DMS53 treated with DMSO at 0.1 percent for 48 hours (cell line): ENCODE measurements around the gene ARF4.

Experiments
- DNase-seq: peaks from one replicate; lab custom pipeline; 2025; ENCODE audit not compliant: unreplicated experiment; lab: John Stamatoyannopoulos, UW

The ARF4 gene

DNA sequence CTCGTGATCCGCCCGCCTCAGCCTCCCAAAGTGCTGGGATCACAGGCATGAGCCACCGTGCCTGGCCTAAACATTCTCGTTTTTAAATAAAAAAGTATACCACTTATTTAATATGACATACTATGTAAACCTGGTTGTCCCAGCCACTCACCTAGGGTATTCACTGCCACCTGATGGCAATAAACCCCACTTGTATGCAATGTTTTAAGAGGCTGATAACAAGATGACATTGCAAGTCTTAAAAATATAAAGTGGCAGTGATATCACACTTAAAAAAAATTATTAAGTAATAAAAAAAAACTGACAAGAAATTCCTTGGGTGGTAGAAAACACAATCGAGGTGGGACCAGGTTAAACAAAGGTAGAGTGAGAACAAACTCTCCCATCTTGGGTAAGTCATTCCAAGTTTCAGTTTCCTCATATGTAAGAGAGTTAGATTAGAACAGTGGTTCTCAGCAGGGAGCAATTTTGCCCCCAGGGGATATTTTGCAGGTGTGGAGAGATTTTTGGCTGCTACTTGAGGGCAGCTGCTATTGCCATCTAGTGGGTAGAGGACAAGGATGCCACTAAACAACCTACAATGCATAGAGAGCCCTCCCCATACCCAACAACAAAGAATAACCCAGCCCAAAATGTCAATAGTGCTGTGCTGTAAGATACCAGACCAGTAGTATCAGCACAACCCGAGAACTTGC lies 14.5 kb downstream of the ARF4 start:
- DNase-seq, result no peak

DNA sequence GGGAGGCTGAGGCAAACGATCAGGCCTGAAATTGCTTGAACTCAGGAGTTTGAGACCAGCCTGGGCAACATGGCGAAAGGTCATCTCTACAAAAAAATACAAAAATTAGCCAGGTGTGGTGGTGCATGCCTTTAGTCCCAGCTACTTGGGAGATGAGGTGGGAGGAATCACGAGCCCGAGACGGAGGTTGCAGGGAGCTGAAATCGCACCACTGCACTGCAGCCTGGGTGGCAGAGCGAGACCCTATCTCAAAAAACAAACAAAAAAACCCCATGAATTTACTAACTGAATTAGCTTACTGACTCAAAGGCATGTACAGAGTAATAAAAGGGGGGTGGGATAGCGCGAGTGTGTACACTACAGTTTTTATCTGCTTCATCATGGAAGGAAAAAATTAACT lies 19.3 kb downstream of the ARF4 start:
- DNase-seq, result no peak

DNA sequence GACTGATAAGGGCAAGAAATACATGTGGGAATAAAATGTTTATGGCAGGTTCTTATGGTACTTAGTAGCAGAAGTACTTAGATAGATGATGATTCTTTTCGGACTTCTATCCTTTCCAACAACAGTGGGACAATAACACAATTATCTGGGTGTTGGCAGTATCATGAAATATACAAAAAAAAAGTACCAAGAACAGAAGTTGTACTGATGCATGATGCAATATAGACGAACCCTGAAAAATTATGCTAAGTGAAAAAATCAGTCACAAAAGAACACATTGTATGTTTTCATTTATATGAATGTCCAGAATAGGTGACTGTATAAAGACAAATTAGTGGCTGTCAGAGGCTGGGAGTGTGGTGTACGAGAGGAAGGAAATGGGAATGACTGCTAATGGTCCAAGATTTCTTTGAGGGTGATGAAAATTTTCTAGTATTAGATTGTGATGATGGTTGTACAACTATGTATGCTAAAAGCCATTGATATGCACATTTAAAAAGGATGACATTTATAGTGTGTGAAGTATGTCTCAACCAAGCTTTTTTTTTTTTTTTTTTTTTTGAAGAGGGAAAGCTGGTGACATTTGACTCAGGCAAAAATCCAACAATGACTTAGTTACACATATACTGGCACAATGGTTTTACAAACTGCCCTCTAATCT lies 21.0 kb downstream of the ARF4 start:
- DNase-seq, result no peak

DNA sequence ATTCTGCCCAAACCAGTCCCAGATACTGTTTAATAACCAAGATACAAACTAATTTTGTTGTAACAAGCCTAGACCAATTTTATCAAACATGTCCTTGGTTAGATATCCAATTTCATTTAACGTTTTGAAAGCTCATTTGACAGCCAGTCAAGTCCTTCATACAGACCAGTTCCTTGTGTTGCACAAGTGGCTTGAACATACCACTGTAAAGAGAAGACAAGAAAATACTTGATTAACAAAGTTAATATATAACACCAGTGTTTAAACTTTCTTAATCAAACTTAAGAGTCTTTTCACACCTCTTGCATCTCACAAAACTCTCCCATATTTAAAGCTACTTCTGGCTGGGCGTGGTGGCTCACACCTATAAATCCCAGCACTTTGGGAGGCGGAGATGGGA lies 25.0 kb downstream of the ARF4 start:
- no peak for DNase-seq

DNA sequence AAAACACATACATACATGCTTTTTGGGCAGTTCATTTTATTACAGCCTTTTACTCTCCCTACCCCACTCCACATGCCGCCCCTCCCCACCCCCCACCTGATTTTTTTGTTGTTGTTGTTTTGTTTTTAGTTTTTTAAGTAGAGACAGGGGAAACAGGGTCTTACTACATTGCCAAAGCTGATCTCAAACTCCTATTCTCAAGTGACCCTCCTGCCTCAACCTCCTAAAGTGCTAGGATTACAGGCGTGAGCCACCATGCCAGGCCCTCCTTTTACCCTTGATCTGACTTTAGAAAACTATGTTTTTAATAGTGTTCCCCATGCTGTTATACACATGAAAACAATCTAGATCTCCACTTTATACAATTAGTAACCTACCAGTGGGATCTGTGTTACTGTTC lies 26.3 kb downstream of the ARF4 start:
- no peak for DNase-seq

DNA sequence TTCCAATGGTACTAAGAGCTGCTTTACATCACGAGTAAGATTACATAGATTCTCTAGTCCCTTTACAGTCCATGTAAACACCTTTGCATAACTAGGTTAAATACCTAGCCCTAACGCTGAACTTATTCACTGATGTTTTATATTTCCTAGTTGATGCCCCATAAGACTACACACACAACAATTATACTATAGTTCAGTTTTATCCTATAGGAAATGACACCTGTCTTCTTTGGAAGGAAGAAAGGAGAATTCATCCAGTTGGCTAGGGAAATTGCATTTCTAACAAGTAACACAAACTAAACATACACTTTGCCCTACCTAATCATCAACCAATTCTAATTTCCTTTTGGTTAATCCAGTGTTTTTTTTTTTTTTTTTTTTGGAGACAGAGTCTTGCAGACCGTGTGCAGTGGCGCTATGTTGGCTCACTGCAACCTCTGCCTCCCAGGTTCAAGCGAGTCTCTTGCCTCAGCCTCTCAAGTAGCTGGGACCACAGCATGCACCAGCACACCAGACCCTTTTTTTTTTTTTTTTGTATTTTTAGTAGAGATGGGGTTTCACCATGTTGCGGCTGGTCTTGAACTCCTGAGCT lies 27.2 kb downstream of the ARF4 start:
- no peak for DNase-seq

DNA sequence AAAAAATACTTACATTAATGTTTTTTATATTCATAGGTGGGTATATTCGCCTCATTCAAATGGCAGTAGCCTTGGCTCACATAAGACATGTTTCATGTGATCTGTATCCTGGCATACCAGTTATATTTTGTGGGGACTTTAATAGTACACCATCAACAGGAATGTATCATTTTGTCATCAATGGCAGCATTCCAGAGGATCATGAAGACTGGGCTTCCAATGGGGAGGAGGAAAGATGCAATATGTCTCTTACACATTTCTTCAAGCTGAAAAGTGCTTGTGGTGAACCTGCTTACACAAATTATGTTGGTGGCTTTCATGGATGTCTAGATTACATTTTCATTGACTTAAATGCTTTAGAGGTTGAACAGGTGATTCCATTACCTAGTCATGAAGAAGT lies 37.6 kb downstream of the ARF4 start:
- DNase-seq, result no peak

DNA sequence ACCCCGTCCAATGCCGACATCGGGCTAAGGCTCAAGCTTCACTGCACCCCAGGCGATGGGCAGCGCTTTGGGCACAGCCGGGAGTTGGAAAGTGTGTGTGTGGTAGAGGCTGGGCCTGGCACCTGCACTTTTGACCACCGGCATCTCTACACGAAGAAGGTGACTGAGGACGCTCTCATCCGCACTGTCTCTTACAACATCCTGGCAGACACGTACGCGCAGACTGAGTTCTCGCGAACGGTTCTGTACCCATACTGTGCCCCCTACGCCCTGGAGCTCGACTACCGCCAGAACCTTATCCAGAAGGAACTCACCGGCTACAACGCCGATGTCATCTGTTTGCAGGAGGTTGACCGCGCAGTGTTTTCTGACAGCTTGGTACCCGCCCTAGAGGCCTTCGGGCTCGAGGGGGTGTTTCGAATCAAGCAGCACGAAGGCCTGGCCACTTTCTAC lies 40.0 kb downstream of the ARF4 start:
- DNase-seq, result no peak

DNA sequence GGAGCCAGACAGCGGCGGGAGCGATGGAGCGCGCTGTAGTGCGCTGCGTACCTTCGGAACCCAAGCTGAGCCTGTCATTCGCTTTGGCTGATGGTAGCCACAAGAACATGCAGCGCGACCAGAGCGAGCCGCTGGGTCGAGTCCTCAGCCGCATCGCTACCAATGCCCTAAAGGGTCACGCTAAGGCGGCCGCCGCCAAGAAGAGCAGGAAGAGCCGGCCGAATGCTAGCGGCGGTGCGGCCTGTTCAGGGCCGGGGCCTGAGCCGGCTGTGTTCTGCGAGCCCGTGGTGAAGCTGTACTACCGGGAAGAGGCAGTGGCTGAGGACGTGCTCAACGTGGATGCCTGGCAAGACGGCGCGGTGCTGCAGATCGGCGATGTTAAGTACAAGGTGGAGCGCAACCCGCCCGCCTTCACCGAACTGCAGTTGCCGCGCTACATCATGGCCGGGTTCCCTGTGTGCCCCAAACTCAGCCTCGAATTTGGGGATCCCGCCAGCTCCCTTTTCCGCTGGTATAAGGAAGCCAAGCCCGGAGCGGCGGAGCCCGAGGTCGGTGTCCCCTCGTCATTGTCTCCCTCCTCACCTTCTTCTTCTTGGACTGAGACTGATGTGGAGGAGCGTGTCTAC lies 40.6 kb downstream of the ARF4 start:
- DNase-seq, result no peak

DNA sequence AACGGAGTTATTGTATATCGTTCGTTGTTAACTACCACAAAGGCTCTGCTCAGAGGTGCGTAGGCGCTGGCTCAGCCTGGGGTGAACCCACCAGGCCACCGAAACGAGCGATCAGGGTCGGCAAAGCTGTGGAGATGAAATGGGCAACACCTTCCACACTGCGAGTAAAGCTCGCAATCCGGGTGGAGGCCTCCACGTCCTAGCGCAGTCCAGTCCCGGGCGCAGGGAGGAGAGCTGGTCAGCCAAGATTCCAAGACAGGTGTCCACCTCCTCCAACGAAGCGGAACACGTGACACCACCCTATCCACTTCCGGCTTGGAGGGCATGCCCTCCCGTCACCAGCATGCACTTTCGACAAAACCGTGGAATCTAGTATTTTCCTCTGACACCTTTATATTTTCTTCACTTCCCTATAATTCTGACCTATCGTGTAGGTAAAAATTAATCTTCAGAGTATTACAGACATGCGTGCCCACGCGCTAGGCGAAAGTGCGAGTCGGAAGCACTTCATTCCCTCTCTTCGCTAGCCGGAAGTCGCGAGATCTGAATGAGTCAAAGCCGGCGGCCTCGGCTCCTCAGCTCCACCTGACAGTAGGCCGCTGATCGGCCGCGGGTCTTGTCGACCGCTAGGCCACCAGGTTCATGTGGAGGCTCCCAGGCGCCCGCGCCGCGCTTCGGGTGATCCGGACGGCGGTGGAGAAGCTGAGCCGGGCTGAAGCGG lies 41.2 kb downstream of the ARF4 start, which contains the start of gene PDE12:
Gene PDE12, plus strand, starts transcription at position 537 of the 721 bp plus-strand sequence. Its CDS starts 106 bp downstream, at position 643.
- peak; percentile 53 for DNase-seq

DNA sequence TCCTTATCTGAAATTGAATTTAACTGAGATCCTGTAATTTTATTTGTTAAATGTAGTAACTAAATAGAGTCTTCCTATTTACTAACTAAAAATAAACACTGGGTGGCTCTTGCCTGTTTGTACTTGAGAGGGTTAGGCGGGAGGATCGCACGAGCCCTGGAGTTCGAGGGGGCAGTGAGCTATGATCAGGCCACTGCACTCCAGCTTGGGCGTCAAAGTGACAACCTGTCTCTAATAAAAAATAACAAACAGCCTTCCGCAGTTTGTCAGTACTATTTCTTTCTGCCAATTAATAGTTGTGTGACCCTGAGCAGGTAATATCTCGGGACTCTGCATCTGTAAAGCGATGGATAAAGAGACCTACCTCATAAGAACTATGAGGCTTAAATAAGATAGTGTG lies 41.8 kb downstream of the ARF4 start:
- DNase-seq, result no peak

DNA sequence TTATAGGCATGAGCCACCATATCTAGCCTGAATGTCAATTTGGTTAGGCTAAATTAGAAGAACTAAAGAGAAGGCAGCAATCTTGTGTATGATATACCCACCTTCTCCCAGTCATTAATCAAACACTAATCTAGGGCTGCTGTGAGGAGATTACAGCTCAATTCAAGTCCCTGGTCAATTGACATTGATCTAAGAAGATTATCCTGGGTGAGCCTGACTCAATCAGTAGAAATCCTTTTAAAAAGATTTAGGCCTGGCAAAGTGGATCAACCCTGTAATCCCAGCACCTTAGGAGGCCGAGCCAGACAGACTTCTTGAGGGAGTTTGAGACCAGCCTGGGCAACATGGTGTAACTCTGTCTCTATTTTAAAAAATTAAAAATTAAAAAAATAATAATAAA lies 50.5 kb downstream of the ARF4 start:
- DNase-seq, result no peak

DNA sequence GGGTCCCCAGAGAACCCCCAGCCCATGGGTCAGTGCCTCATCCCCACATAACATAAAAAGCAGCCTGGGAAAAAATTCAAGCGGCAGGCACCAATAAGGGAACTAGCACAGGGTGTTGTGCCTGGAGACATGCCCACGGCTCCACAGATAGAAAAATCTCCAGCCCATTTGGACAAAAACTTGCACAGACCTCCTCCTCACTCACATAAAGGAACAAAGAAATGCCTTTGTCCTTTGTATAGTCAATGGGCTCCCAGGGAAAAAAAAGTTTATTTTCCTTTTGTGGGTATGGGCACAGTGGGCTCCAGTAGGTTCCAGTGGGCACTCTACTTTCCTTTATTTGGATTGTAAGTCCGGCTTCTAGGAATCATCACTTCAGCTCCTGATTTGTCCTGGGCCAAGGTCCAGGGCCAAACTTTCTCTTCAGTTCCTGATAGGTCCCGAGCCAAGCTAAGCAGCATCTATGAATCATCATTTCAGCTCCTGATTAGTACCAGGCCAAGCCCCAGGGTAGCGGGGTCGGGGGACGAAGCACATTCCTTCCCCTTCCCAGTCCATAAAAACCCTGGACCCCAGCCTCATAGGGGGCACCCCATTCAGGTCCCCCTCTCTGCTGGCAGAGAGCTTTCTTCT lies 51.4 kb downstream of the ARF4 start:
- DNase-seq, result no peak

DNA sequence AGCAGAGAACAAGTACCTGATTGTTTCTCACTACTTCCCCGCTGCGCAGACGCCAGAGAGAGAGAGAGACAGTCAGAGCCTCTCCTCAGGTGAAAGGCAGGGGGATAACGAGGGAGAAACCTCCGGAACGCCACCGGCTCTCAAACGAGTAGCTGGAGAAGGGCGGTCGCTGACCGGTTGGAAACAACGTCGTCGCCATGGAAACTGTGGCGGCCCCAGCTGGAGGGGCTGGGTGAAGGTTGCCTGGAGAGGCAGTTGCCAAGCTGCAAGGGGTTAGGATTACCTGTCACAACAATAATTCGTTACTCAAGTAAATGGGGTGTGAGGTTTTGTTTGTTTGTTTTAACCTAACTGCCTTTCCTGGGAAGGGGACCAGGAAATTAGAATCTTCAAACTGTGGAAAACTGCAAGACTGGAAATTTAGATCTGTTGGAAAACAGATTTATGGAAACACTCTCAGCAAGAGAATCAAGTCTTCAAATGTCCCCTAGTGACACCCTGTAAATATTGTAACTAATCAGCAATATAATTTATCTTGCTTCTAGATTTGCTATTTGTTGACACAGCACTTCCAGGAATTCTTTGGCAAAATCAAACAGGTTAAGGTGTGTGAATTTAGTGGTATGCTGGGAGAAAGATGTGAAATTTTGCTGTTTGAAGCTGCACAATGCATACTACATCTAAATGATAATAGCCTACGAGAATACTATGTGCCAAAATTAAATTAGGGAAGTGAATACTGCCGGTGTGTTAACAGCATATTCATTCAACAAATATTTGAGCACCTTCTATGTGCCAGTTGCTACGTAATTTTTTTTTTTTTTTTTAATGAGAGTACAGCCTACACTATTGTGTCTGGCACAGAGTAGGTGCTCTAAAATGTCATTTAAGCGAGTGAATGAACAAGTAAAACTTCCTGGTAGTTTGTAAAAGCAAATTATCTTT lies 52.7 kb downstream of the ARF4 start, which contains the start of gene DNAH12:
Gene DNAH12, minus strand, starts transcription at position 164 of the 945 bp plus-strand sequence. CDS start 1,474 bp downstream, outside the sequence.
- peak; percentile 23 for DNase-seq

DNA sequence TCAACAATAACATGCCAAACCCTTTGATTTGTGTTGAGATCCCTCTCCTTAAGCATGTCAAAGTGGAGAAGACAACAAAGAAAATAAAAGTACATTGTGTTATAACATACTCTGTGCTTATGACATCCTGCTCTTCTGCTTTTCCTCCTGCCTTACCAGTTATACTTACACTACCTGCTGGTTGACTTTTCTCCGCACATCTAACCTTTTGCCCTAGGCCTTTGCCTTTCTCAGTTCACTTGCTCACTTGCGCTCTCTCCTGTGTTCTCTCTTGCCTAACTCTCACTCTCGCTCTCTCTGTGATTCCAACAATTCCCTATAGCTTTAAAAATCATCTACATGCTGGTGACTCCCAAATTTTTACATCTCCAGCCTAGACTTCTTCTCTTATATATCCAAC lies 58.7 kb downstream of the ARF4 start:
- DNase-seq, result no peak

DNA sequence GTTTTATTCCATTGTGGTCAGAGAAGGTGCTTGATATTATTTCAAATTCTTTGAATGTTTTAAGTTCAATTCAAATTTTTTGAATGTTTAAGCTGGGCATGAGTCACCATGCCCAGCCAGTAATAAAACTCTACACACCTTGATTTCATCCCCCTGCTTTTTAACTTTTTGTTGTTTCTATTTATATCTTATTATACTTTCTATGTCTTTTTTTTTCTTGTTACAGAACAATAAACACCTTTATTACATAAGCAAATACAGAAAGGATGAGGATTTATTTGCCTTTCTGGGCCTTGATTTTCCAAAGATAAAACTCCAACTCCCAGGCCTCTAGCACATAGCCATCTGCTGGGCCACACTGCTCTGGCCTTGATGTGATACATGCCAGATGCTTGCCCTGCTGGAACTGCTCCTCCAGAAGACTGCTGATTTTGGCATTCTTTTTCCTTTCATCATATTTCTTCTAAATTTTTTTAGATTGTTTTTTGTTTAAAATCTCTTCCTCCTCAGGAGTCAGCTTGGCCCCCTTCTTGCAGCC lies 67.0 kb downstream of the ARF4 start:
- no peak for DNase-seq
